ENCODE measurements around the gene MXD3.
A peak's percentile ranks its signal among the peaks of the same experiment; 100 is the strongest.
"Not testable (repeated sequence)": the region's sequence is repeated elsewhere in the genome, so short reads cannot be mapped to it uniquely, and the experiment has no call there.

The MXD3 gene

GRCh38 chr5:177311723-177312648, at the start of gene MXD3 (continued):
- no peak for TF ChIP-seq ZNF555 (tag by site-specific recombination; conservative IDR thresholded peaks at IDR 0.05)
- no peak for TF ChIP-seq GFI1B (tag by site-specific recombination; IDR thresholded peaks at IDR 0.05)

- H3K36me3 ChIP-seq (ENCODE audit: control insufficient read depth in 2 of 2, insufficient read depth in 1 of 2, low read length in 2 of 2); H3K27ac ChIP-seq (ENCODE audit: extremely low read depth, low read depth, low read length); H3K9me3 ChIP-seq (ENCODE audit: control insufficient read depth, insufficient read depth, low read depth, low read length); H3K4me1 ChIP-seq (ENCODE audit: control insufficient read depth, insufficient read depth, low read length); H3K4me3 ChIP-seq (ENCODE audit: low read depth, low read length): not testable (repeated sequence)
- TF ChIP-seq ZBTB48 (tag by site-specific recombination; IDR thresholded peaks at IDR 0.05), result peak; percentile 62
- ChIA-PET POLR2A (interaction anchor here (1.0 to 1.8 kb wide), 4 partner anchors 9 to 66 kb away, joined by 3 to 11 read pairs (median 4); partner anchors contain the start of genes GRK6 and LMAN2), CTCF (interaction anchor here (0.6 to 1.0 kb wide), 2 partner anchors 10 to 68 kb away, joined by 5 read pairs; no protein-coding TSS in a partner anchor)
Observed at GRCh38 chr5:177360740-177361139, 49.0 kb upstream of the MXD3 start.

GRCh38 chr5:177359860-177360259, 48.2 kb upstream of the MXD3 start:
- H3K36me3 ChIP-seq (ENCODE audit: control insufficient read depth in 2 of 2, insufficient read depth in 1 of 2, low read length in 2 of 2), result no peaks in the 10 kb centered on the region
- POLR2A ChIA-PET, result interaction anchor here (0.6 to 1.3 kb wide), 2 partner anchors 8 to 19 kb away, joined by 3 to 11 read pairs; partner anchors contain the start of gene LMAN2
- no peaks in the 10 kb centered on the region for H3K9me3 ChIP-seq (ENCODE audit: control insufficient read depth, insufficient read depth, low read depth, low read length)
- H3K4me3 ChIP-seq (ENCODE audit: low read depth, low read length), result no peak overlapping the region
- TF ChIP-seq ZNF521 (tag by site-specific recombination; IDR thresholded peaks at IDR 0.05) (no peak), ZNF404 (tag by site-specific recombination; IDR thresholded peaks at IDR 0.05) (no peak), ZNF148 (tag by site-specific recombination; IDR thresholded peaks at IDR 0.05; ENCODE audit: borderline replicate concordance) (no peak), ZNF19 (tag by site-specific recombination; IDR thresholded peaks at IDR 0.05; ENCODE audit: low read depth) (no peak), WT1 (tag by site-specific recombination; IDR thresholded peaks at IDR 0.05) (no peak), ZNF184 (tag by site-specific recombination; IDR thresholded peaks at IDR 0.05) (no peak)
- CTCF ChIA-PET, result no interaction called here
- no peak overlapping the region for H3K27ac ChIP-seq (ENCODE audit: extremely low read depth, low read depth, low read length)
- H3K4me1 ChIP-seq (ENCODE audit: control insufficient read depth, insufficient read depth, low read length), result 0 out of 2 replicates have a peak, but pooled peaks cover 2% of the 10 kb centered on the region

GRCh38 chr5:177359451-177359851, 47.8 kb upstream of the MXD3 start:
- TF ChIP-seq ZNF792 (tag by site-specific recombination; IDR thresholded peaks at IDR 0.05), result no peak
- TF ChIP-seq ZIC2 (tag by site-specific recombination; IDR thresholded peaks at IDR 0.05), result peak; percentile 57
- no peak for TF ChIP-seq SCRT2 (tag by site-specific recombination; IDR thresholded peaks at IDR 0.05)
- TF ChIP-seq ZNF830 (tag by site-specific recombination; IDR thresholded peaks at IDR 0.05; ENCODE audit: low read depth), result no peak
- no peak for TF ChIP-seq ZSCAN4 (tag by site-specific recombination; IDR thresholded peaks at IDR 0.05)
- Histone ChIP-seq H3K4me3 (ENCODE audit: low read depth, low read length) (no peak overlapping the region), H3K9me3 (ENCODE audit: control insufficient read depth, insufficient read depth, low read depth, low read length) (no peaks in the 10 kb centered on the region), H3K4me1 (ENCODE audit: control insufficient read depth, insufficient read depth, low read length) (0 out of 2 replicates have a peak, but pooled peaks cover 2% of the 10 kb centered on the region), H3K36me3 (ENCODE audit: control insufficient read depth in 2 of 2, insufficient read depth in 1 of 2, low read length in 2 of 2) (no peaks in the 10 kb centered on the region), H3K27ac (ENCODE audit: extremely low read depth, low read depth, low read length) (no peak overlapping the region)
- ChIA-PET POLR2A (no interaction called here), CTCF (interaction anchor here (0.9 kb wide), 1 partner anchor 11 kb away, joined by 3 read pairs; no protein-coding TSS in a partner anchor)
